Measurements from ENCODE around the gene SLC39A7.

DNA sequence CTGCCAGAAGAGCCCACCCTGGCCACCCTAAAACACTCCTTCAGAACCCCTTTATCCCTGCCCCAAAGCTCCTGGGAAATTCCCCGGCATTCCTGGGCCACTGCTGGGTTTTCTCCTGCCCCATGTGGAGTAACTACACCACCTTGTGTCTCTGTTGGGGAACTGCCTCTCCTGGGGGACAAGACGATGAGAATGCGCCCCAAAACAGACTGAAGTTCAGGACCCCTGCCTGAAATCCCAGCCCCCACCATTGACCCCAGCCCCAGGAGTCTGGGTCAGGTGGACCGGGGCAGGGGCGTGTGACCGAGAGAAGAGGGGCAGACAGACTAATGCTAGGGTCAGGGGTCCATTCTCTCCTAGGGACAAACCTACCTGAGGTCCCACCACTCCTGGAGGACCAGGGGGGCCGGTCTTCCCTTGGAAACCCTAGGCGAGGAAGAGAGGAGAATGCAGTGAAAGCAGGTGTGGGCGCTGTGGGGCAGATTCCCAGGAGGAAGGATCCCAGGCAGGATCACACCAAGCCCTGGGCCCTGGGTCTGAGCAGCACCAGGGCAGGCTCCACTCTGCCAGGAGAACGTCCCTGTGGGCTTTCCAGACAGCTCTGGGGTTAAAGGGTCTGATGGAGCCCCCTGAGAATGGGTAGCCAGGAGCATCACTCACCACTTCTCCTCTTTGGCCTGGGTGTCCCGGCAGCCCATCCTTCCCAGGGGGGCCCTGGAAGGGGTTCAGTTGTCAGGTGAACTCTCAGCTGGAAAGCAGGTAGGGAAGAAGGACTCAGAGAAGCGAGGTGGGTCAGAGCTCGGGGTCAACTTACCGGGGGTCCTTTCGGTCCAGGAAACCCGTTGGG lies 27.8 kb upstream of the SLC39A7 start:
- TF ChIP-seq, protein P1, sequence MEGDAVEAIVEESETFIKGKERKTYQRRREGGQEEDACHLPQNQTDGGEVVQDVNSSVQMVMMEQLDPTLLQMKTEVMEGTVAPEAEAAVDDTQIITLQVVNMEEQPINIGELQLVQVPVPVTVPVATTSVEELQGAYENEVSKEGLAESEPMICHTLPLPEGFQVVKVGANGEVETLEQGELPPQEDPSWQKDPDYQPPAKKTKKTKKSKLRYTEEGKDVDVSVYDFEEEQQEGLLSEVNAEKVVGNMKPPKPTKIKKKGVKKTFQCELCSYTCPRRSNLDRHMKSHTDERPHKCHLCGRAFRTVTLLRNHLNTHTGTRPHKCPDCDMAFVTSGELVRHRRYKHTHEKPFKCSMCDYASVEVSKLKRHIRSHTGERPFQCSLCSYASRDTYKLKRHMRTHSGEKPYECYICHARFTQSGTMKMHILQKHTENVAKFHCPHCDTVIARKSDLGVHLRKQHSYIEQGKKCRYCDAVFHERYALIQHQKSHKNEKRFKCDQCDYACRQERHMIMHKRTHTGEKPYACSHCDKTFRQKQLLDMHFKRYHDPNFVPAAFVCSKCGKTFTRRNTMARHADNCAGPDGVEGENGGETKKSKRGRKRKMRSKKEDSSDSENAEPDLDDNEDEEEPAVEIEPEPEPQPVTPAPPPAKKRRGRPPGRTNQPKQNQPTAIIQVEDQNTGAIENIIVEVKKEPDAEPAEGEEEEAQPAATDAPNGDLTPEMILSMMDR (IDR thresholded peaks at IDR 0.05), result peak in 3 of 4 experiments; percentile 38 to 56 (median 40)
- TF ChIP-seq POLR2A (IDR thresholded peaks at IDR 0.05), result no peak
- TF ChIP-seq EP300 (IDR thresholded peaks at IDR 0.05), result no peak

Data from gastroesophageal sphincter (tissue), 3 donors.